ENCODE measurements around the gene MAP7D1.

MAP7D1 gene

GRCh38 chr1:36155408-36156328 lies at the start of gene MAP7D1:
TSS of gene MAP7D1 (plus strand) at chr1:36156160. CDS start at chr1:36156418, 258 bp downstream.
- DNase-seq: peak; percentile 91

GRCh38 chr1:36106269-36106668 lies 49.7 kb upstream of the MAP7D1 start:
- no peak for DNase-seq

GRCh38 chr1:36107394-36107793 lies 48.6 kb upstream of the MAP7D1 start:
- DNase-seq: no peak

GRCh38 chr1:36108314-36108713 lies 47.6 kb upstream of the MAP7D1 start:
- DNase-seq: peak; percentile 78

GRCh38 chr1:36109041-36109679 lies 46.8 kb upstream of the MAP7D1 start:
- peak; percentile 64 for DNase-seq

GRCh38 chr1:36111151-36111550 lies 44.8 kb upstream of the MAP7D1 start:
- no peak for DNase-seq

GRCh38 chr1:36112823-36113222 lies 43.1 kb upstream of the MAP7D1 start:
- DNase-seq: no peak

- no peak for DNase-seq
Observed at GRCh38 chr1:36114371-36114770, 41.6 kb upstream of the MAP7D1 start.

GRCh38 chr1:36115200-36115669 lies 40.7 kb upstream of the MAP7D1 start:
- no peak for DNase-seq

- no peak for DNase-seq
Observed at GRCh38 chr1:36115931-36116330, 40.0 kb upstream of the MAP7D1 start.

- no peak for DNase-seq
Observed at GRCh38 chr1:36116901-36117300, 39.1 kb upstream of the MAP7D1 start.

GRCh38 chr1:36118447-36119204 lies 37.3 kb upstream of the MAP7D1 start:
- no peak for DNase-seq

GRCh38 chr1:36119456-36119855 lies 36.5 kb upstream of the MAP7D1 start:
- DNase-seq: no peak

GRCh38 chr1:36122062-36123030 lies 33.6 kb upstream of the MAP7D1 start:
- DNase-seq: no peak

GRCh38 chr1:36123356-36123755 lies 32.6 kb upstream of the MAP7D1 start:
- no peak for DNase-seq

GRCh38 chr1:36124404-36125128 lies 31.4 kb upstream of the MAP7D1 start:
- no peak for DNase-seq

- no peak for DNase-seq
Observed at GRCh38 chr1:36125129-36125991, 30.6 kb upstream of the MAP7D1 start, which contains the start of gene COL8A2. TSS of gene COL8A2 (minus strand) at chr1:36125222. CDS start at chr1:36100242, 24,980 bp downstream.

GRCh38 chr1:36126005-36126716 lies 29.8 kb upstream of the MAP7D1 start:
- no peak for DNase-seq

GRCh38 chr1:36126797-36127500 lies 29.0 kb upstream of the MAP7D1 start:
- DNase-seq: no peak
